Hepatocyte (in vitro differentiated cells): Measurements from ENCODE around the gene ATF7. TPM values are rescaled to one million over a fixed set of nuclear protein-coding genes. Genes with fewer than 3 reads are reported as not detected.

Source experiments
- DNase-seq: peaks from one replicate; pipeline ENCODE4 v3.0.0-alpha.2; 2016; ENCODE audit warnings: low spot score
- H2AFZ ChIP-seq: fragments of 200-600 bp; sonication (generic); 2 replicates; pipeline ENCODE4 v1.6.0; 2016; ENCODE audit warnings: antibody characterized with exemption, mild to moderate bottlenecking
- H3K27ac ChIP-seq: fragments of 200-600 bp; sonication (generic); 2 replicates; pipeline ENCODE4 v1.5.1; 2016; ENCODE audit warnings: mild to moderate bottlenecking
- H3K27me3 ChIP-seq: fragments of 200-600 bp; sonication (generic); 2 replicates; pipeline ENCODE4 v1.6.1; 2016
- H3K36me3 ChIP-seq: fragments of 200-600 bp; sonication (generic); replicated peaks from 2 replicates; pipeline ENCODE4 v1.5.1; 2016; ENCODE audit warnings: low read depth; ENCODE audit not compliant: insufficient read depth
- H3K4me1 ChIP-seq: fragments of 200-600 bp; sonication (generic); 2 replicates; pipeline ENCODE4 v1.5.1; 2016; ENCODE audit warnings: mild to moderate bottlenecking, moderate library complexity; ENCODE audit not compliant: insufficient read depth
- H3K4me2 ChIP-seq: fragments of 200-600 bp; sonication (generic); 2 replicates; pipeline ENCODE4 v1.6.0; 2016
- H3K4me3 ChIP-seq: fragments of 200-600 bp; sonication (generic); 2 replicates; pipeline ENCODE4 v1.5.1; 2016; ENCODE audit warnings: mild to moderate bottlenecking
- H3K79me2 ChIP-seq: fragments of 200-600 bp; sonication (generic); 2 replicates; pipeline ENCODE4 v1.6.0; 2017; ENCODE audit warnings: mild to moderate bottlenecking
- H3K9me2 ChIP-seq: fragments of 200-600 bp; sonication (generic); replicated peaks from 2 replicates; pipeline ENCODE4 v1.6.0; 2017; ENCODE audit warnings: mild to moderate bottlenecking; ENCODE audit not compliant: insufficient read depth
- H3K9me3 ChIP-seq: fragments of 200-600 bp; sonication (generic); 2 replicates; pipeline ENCODE4 v1.5.1; 2016; ENCODE audit warnings: low read depth, mild to moderate bottlenecking
- H4K20me1 ChIP-seq: fragments of 200-600 bp; sonication (generic); 2 replicates; pipeline ENCODE4 v1.6.0; 2016; ENCODE audit warnings: mild to moderate bottlenecking; ENCODE audit not compliant: insufficient read depth, poor library complexity, severe bottlenecking
- CTCF ChIP-seq: fragments of 200-600 bp; sonication (generic); IDR thresholded peaks from 2 replicates; pipeline ENCODE4 v1.5.1; 2016; ENCODE audit warnings: antibody characterized with exemption, mild to moderate bottlenecking; ENCODE audit not compliant: poor library complexity
- EZH2 ChIP-seq: fragments of 200-600 bp; sonication (generic); IDR thresholded peaks from 2 replicates; pipeline ENCODE4 v1.6.1; 2016; ENCODE audit warnings: antibody characterized with exemption, mild to moderate bottlenecking, borderline replicate concordance
- EZH2phosphoT487 ChIP-seq: fragments of 200-600 bp; sonication (generic); IDR thresholded peaks from one replicate; pipeline ENCODE4 v1.6.1; 2018; ENCODE audit warnings: antibody characterized with exemption, mild to moderate bottlenecking, low read depth, moderate library complexity; ENCODE audit not compliant: unreplicated experiment, severe bottlenecking
- WGBS: methylation state at CpG from one replicate; pipeline ENCODE4 v1.1.6; 2016; ENCODE audit warnings: low lambda C conversion rate; ENCODE audit errors: missing lambda C conversion rate; 5-methylcytosine and 5-hydroxymethylcytosine counted together
- polyA plus RNA-seq: library from polyadenylated mRNA; unstranded; fragments of >200 nt; fragmentation: Nextera tagmentation; extraction: Ambion mirVana; gene quantifications from 2 replicates; pipeline ENCODE4 v1.2.1, GENCODE V29; 2016
- total RNA-seq: library from RNA; depleted of rRNA; stranded (reverse); fragments of >200 nt; gene quantifications from 2 replicates; pipeline ENCODE4 v1.2.3, GENCODE V29; 2014

ATF7 gene
- total and polyA plus RNA-seq, 2 experiments from 2014 or later = 17.8 to 19.2 TPM

GRCh38 chr12:53495903-53496751 is 130.1 kb downstream of the ATF7 start:
- peak; percentile 89 for DNase-seq
- Histone ChIP-seq H3K4me2 (peak overlapping the region; percentile 59), H3K27ac (peak overlapping the region; percentile 59), H3K36me3 (no peaks in the 10 kb centered on the region), H3K9me3 (no peaks in the 10 kb centered on the region), H2AFZ (no peak overlapping the region), H3K9me2 (no peaks in the 10 kb centered on the region), H3K4me1 (peaks cover 37% of the 10 kb centered on the region), H3K4me3 (no peak overlapping the region), H4K20me1 (no peaks in the 10 kb centered on the region), H3K27me3 (no peaks in the 10 kb centered on the region), H3K79me2 (peaks cover 39% of the 10 kb centered on the region)
- 29% methylated on average over 5 of the region's 5 CpGs for WGBS
- TF ChIP-seq EZH2phosphoT487 (no peak), EZH2 (no peak), CTCF (no peak)

GRCh38 chr12:53493610-53494391 is 132.4 kb downstream of the ATF7 start:
- H3K4me2 ChIP-seq = peak overlapping the region; percentile 88
- peak overlapping the region; percentile 69 for H2AFZ ChIP-seq
- peaks cover 30% of the 10 kb centered on the region for H3K4me1 ChIP-seq
- H4K20me1 ChIP-seq = no peaks in the 10 kb centered on the region
- no peak for DNase-seq
- no peaks in the 10 kb centered on the region for H3K27me3 ChIP-seq
- TF ChIP-seq EZH2phosphoT487 = no peak
- no peak for TF ChIP-seq CTCF
- peak overlapping the region; percentile 90 for H3K27ac ChIP-seq
- H3K4me3 ChIP-seq = peak overlapping the region; percentile 38
- H3K9me3 ChIP-seq = no peaks in the 10 kb centered on the region
- no peaks in the 10 kb centered on the region for H3K36me3 ChIP-seq
- WGBS = 15% methylated on average over 11 of the region's 11 CpGs
- H3K79me2 ChIP-seq = peaks cover 56% of the 10 kb centered on the region
- no peaks in the 10 kb centered on the region for H3K9me2 ChIP-seq

GRCh38 chr12:53492830-53493609 is 133.2 kb downstream of the ATF7 start:
- Histone ChIP-seq H3K27ac (peak overlapping the region; percentile 91), H3K4me3 (peak overlapping the region; percentile 45), H3K4me2 (peak overlapping the region; percentile 88), H3K27me3 (no peaks in the 10 kb centered on the region), H3K9me2 (no peaks in the 10 kb centered on the region), H2AFZ (peak overlapping the region; percentile 69), H3K79me2 (peaks cover 57% of the 10 kb centered on the region), H3K4me1 (peaks cover 30% of the 10 kb centered on the region), H3K9me3 (no peaks in the 10 kb centered on the region), H4K20me1 (no peaks in the 10 kb centered on the region), H3K36me3 (no peaks in the 10 kb centered on the region)
- DNase-seq = peak; percentile 98
- TF ChIP-seq CTCF (peak; percentile 5), EZH2 (no peak)
- WGBS = under 1% methylated on average over 14 of the region's 52 CpGs
